Progenitor cell of endocrine pancreas (in vitro differentiated cells): ENCODE data around the gene WBP2NL. TPM values are rescaled to one million over a fixed set of nuclear protein-coding genes. Genes with fewer than 3 reads are reported as not detected.

Experiments
- DNase-seq: peaks from one replicate; pipeline ENCODE4 v3.0.0; 2021; ENCODE audit warnings: low spot score; ENCODE audit not compliant: unreplicated experiment
- H3K27ac Mint-ChIP-seq: 2 replicates; pipeline ENCODE4 v1.8.0; 2021; ENCODE audit warnings: mild to moderate bottlenecking, moderate library complexity, mixed read lengths
- H3K27me3 Mint-ChIP-seq: 2 replicates; pipeline ENCODE4 v1.8.0; 2021; ENCODE audit warnings: mixed read lengths
- H3K36me3 Mint-ChIP-seq: 2 replicates; pipeline ENCODE4 v1.8.0; 2022; ENCODE audit warnings: mixed read lengths; ENCODE audit not compliant: insufficient read depth
- H3K4me1 Mint-ChIP-seq: 2 replicates; pipeline ENCODE4 v1.8.0; 2021; ENCODE audit warnings: low read depth, mixed read lengths
- H3K4me3 Mint-ChIP-seq: 2 replicates; pipeline ENCODE4 v1.8.0; 2021; ENCODE audit warnings: low read depth, mild to moderate bottlenecking, moderate library complexity, mixed read lengths
- H3K9me3 Mint-ChIP-seq: 2 replicates; pipeline ENCODE4 v1.8.0; 2021; ENCODE audit warnings: low read depth, mixed read lengths
- CTCF ChIP-seq: fragments of 200-600 bp; sonication (generic); IDR thresholded peaks from one replicate; pipeline ENCODE4 v1.5.0; 2021; ENCODE audit warnings: antibody characterized with exemption, mild to moderate bottlenecking; ENCODE audit not compliant: unreplicated experiment
- total RNA-seq: library from RNA; stranded (reverse); gene quantifications from 2 replicates; pipeline ENCODE4 v1.2.1, GENCODE V29; 2021

The WBP2NL gene
- total RNA-seq, 1 donor from 2014 or later, result not detected

DNA sequence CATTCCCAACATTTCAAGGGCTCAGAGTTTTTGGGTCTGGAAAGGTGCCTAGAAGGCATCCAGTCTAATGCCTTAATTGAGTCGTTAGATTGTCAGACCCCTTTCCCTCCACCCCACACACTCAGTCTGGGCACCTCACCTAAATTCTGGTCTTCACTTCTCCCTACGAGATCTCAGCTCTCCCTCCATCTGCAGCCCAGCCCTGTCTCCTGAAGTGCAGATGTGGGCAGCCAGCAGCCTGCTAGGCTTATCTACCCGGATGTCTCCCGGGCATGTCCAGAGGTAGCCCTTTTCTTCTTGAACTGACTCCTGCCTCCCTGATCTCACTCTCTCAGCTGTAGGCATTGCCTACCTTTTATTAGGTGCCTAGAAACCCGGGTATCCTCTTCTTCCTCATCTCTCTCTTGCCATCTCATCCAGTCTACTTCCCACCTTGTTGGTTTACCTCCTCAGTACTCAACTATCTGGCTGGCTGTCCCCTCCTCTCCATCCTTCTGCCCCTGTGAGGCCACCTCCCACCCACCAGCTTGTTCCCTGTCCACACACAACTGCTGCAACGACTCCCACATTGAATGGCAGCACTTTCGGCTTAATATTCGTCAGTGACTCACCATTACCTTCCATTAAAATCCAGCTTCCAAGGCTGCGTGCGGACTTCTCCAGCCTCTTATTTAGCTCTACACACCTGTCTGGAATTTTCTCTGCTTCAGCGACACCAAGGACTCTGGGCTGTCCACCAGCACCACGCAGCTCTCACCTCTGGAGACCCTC, 23.1 kb upstream of the WBP2NL start:
- peak overlapping the region; percentile 76 for H3K4me3 Mint-ChIP-seq
- peaks cover 12% of the 10 kb centered on the region for H3K4me1 Mint-ChIP-seq
- DNase-seq, result no peak
- no peaks in the 10 kb centered on the region for H3K36me3 Mint-ChIP-seq
- no peak for TF ChIP-seq CTCF
- peaks cover 42% of the 10 kb centered on the region for H3K27me3 Mint-ChIP-seq
- H3K9me3 Mint-ChIP-seq, result no peaks in the 10 kb centered on the region
- H3K27ac Mint-ChIP-seq, result peak overlapping the region; percentile 35

- Mint-ChIP-seq H3K9me3 (no peaks in the 10 kb centered on the region), H3K4me3 (peak overlapping the region; percentile 76), H3K27ac (peak overlapping the region; percentile 35), H3K4me1 (peaks cover 12% of the 10 kb centered on the region), H3K27me3 (peaks cover 37% of the 10 kb centered on the region), H3K36me3 (no peaks in the 10 kb centered on the region)
- TF ChIP-seq CTCF, result no peak
- DNase-seq, result peak; percentile 42
Measured at GRCh38 chr22:41976070-41976901, 22.3 kb upstream of the WBP2NL start.

GRCh38 chr22:41976961-41977566, 21.5 kb upstream of the WBP2NL start:
- H3K27me3 Mint-ChIP-seq, result peaks cover 37% of the 10 kb centered on the region
- peak overlapping the region; percentile 71 for H3K4me3 Mint-ChIP-seq
- no peaks in the 10 kb centered on the region for H3K9me3 Mint-ChIP-seq
- H3K36me3 Mint-ChIP-seq, result no peaks in the 10 kb centered on the region
- no peak for DNase-seq
- TF ChIP-seq CTCF, result no peak
- no peak overlapping the region for H3K27ac Mint-ChIP-seq
- peaks cover 12% of the 10 kb centered on the region for H3K4me1 Mint-ChIP-seq

DNA sequence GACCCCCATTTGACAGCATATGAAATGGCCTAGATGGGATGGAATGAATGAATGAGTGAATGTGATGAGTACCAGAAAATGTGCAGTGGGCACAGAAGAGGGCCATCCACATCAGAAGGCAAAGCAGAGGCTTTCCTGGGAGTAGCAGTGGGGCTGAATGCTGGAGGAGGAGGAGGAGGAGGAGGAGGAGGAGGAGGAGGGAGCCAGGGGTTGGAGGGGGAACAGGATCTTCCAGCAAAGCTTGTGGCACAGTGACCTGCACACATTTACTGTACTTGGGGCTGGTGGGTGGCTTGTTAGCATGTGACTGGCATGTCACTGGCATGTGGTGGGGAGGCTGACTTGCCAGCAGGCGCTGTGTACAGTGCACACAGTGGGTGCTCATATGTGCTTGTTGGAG, 19.9 kb upstream of the WBP2NL start:
- no peak for TF ChIP-seq CTCF
- Mint-ChIP-seq H3K36me3 (no peaks in the 10 kb centered on the region), H3K27ac (no peak overlapping the region), H3K9me3 (no peaks in the 10 kb centered on the region), H3K4me1 (peaks cover 12% of the 10 kb centered on the region), H3K4me3 (no peak overlapping the region), H3K27me3 (peaks cover 28% of the 10 kb centered on the region)
- DNase-seq, result no peak
